Activated CD8-positive, alpha-beta memory T cell treated with anti-CD3 and anti-CD28 coated beads for 48 hours (primary cell): ENCODE data around the gene ACAA1.

Source experiments
- DNase-seq, 3 experiments: peaks; one replicate each; pipeline ENCODE4 v3.0.0-alpha.2; 2020; ENCODE audit warnings: low read depth in 2 of 3, low spot score in 2 of 3

The ACAA1 gene

GRCh38 chr3:38119821-38120692 is 16.9 kb downstream of the ACAA1 start:
- no peak for DNase-seq

- no peak for DNase-seq
Measured at GRCh38 chr3:38119248-38119544, 17.7 kb downstream of the ACAA1 start.

GRCh38 chr3:38118421-38119247 is 18.3 kb downstream of the ACAA1 start:
- no peak for DNase-seq

- DNase-seq = peak; percentile 24 to 51 (median 29)
Measured at GRCh38 chr3:38117748-38118420, 19.0 kb downstream of the ACAA1 start.

- no peak for DNase-seq
Measured at GRCh38 chr3:38117163-38117716, 19.7 kb downstream of the ACAA1 start.

- no peak for DNase-seq
Measured at GRCh38 chr3:38116471-38117162, 20.3 kb downstream of the ACAA1 start.

- no peak for DNase-seq
Measured at GRCh38 chr3:38115645-38116427, 21.1 kb downstream of the ACAA1 start.

- no peak for DNase-seq
Measured at GRCh38 chr3:38114875-38115644, 21.9 kb downstream of the ACAA1 start.

GRCh38 chr3:38114052-38114874 is 22.7 kb downstream of the ACAA1 start:
- no peak for DNase-seq

GRCh38 chr3:38112378-38112761 is 24.6 kb downstream of the ACAA1 start:
- DNase-seq = no peak

GRCh38 chr3:38111696-38112377 is 25.1 kb downstream of the ACAA1 start:
- DNase-seq = no peak

- DNase-seq = no peak
Measured at GRCh38 chr3:38111201-38111600, 25.7 kb downstream of the ACAA1 start.

- DNase-seq = no peak
Measured at GRCh38 chr3:38110314-38111050, 26.4 kb downstream of the ACAA1 start.

- DNase-seq = no peak
Measured at GRCh38 chr3:38109580-38110313, 27.2 kb downstream of the ACAA1 start.

- DNase-seq = no peak
Measured at GRCh38 chr3:38108649-38109579, 28.0 kb downstream of the ACAA1 start.
